H1 (cell line): ENCODE data around the gene SCAMP2. TPM values are rescaled to one million over a fixed set of nuclear protein-coding genes. Genes with fewer than 3 reads are reported as not detected.

Source experiments
- GABPA ChIP-seq: IDR thresholded peaks from 2 replicates; pipeline ENCODE4 v1.6.1; 2011; ENCODE audit warnings: mild to moderate bottlenecking, low read length, moderate library complexity, borderline replicate concordance; ENCODE audit not compliant: insufficient read depth
- HDAC6 ChIP-seq: IDR thresholded peaks from one replicate; pipeline ENCODE4 v1.7.1; 2012; ENCODE audit warnings: low read depth, mild to moderate bottlenecking, inconsistent platforms, low read length, moderate library complexity
- POLR2A ChIP-seq, 2 experiments: IDR thresholded peaks; 1 replicate in 1 of 2; 2 replicates in 1 of 2; pipeline ENCODE4 v1.6.1; 2011; ENCODE audit warnings: low read depth in 2 of 2, low read length in 2 of 2, mild to moderate bottlenecking in 2 of 2; ENCODE audit errors: control extremely low read depth in 1 of 2
- polyA plus RNA-seq, 7 experiments: library from polyadenylated mRNA; depleted of rRNA in 3 of 7; stranded (reverse) in 5 of 7; unstranded in 2 of 7; fragments of >200 nt in 5 of 7; fragments of 200-250 nt in 2 of 7; gene quantifications; 1 replicate in 5 of 7; 2 replicates in 1 of 7; 4 replicates in 1 of 7; pipeline versions ENCODE4 v1.2.1 to v1.2.3, GENCODE V29; 2011 to 2013; ENCODE audit warnings: missing spikeins in 2 of 7, mixed read lengths in 2 of 7
- total RNA-seq: library from RNA; stranded (reverse); fragmentation: NEBNext Ultra II Directional; extraction: Animal tissue kit (Norgen Biotek cat#: 25700); gene quantifications from 2 replicates; pipeline ENCODE4 v1.2.1, GENCODE V29; 2021

SCAMP2 gene
- total and polyA plus RNA-seq, 2 of the 8 experiments (the other 6 are each of a cell fraction or from before 2014, with no cell fraction given), result 41.7 to 131 TPM

GRCh38 chr15:74824976-74825375, 48.2 kb downstream of the SCAMP2 start (continued):
- TF ChIP-seq POLR2A (IDR thresholded peaks at IDR 0.05; ENCODE audit: control extremely low read depth in 1 of 2, low read depth in 2 of 2, low read length in 2 of 2), result no peak
- TF ChIP-seq GABPA, result no peak
- no peak for TF ChIP-seq HDAC6
